Stimulated activated CD8-positive, alpha-beta memory T cell treated with anti-CD3 and anti-CD28 coated beads, Interleukin-4, amount 100 ng/mL, for 24 hours (primary cell): ENCODE results near the gene PCSK9.

Experiments used
- DNase-seq: peaks from one replicate; pipeline ENCODE4 v3.0.0-alpha.2; 2020; ENCODE audit warnings: low read depth

The PCSK9 gene

GRCh38 chr1:55039342-55040082, at the start of gene PCSK9:
TSS of gene PCSK9 (plus strand) at chr1:55039548. CDS start at chr1:55039838, 290 bp downstream.
- no peak for DNase-seq

DNA sequence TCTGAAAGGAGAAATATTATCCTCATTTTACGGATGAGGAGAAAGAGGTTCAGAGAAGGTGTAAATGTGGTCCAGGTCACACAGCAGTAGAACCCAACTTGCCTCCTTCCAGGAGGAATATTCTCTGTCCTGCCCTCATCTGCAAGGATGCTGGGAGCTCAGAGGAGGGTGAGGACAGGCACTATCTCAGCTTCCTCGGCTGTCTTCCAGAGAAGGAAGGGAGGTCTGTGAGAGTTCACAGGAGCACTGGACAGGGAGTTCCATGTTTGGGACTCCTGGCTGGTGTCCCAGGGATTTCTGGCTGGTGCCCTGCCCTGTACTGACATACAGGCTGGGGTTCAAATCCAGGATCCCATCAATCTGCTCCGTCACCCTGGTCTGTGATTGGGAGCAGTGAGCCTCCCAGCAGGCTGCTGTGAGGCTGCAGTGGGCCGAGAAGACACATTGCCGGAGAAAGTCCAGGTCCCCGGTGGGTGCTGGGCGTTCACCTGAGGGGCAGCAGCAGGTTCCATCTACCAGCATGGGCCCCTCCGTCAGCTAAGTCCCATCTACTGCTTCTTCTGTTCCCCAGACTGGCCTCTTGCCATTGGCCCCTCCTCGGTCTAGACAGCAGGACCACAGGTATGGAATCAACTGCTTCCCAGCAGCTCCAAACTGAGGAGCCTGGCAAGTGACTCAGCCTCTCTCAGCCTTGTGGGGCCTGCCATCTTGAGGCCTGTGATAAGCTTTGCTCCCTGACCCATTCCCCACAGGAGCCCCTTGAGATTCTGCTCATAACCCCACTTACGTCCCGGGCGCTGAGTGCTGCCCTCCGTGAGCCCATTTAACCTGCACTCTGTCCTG, 49.2 kb upstream of the PCSK9 start:
- no peak for DNase-seq

- no peak for DNase-seq
Observed at GRCh38 chr1:54990916-54991315, 48.4 kb upstream of the PCSK9 start.

GRCh38 chr1:54991939-54992338, 47.4 kb upstream of the PCSK9 start:
- no peak for DNase-seq

- DNase-seq: no peak
Observed at GRCh38 chr1:54993140-54993539, 46.2 kb upstream of the PCSK9 start.

DNA sequence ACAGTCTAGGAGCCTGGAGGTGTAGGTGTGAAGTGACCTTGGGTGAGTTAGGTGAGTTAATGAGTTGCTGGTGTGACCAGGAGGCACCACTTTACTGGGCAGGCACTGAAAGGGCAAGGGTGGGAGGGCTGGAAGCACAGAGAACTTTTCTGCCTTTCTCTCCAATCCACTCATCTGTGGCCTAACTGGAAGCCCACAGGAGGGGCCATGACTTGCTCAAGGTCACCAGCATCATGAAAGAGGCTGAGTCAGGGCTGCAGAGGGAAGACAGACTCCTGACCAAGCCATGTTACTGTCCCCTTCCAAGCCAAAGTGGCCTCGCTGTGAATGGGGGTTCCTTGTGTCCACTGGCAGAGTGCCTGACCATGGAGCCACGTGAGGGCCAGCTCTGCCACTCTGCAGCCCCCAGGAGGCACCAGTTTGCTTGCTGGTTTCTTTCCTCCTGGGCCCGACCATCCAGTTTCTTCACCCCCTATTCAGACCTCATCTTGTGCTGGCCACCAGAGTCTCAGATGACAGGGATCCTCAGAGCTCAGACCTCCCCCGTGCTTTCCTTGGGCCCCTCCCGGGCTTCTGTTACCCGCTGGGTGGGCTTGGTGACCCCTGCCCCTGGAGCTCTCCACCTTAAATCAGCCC, 44.9 kb upstream of the PCSK9 start:
- DNase-seq: no peak

DNA sequence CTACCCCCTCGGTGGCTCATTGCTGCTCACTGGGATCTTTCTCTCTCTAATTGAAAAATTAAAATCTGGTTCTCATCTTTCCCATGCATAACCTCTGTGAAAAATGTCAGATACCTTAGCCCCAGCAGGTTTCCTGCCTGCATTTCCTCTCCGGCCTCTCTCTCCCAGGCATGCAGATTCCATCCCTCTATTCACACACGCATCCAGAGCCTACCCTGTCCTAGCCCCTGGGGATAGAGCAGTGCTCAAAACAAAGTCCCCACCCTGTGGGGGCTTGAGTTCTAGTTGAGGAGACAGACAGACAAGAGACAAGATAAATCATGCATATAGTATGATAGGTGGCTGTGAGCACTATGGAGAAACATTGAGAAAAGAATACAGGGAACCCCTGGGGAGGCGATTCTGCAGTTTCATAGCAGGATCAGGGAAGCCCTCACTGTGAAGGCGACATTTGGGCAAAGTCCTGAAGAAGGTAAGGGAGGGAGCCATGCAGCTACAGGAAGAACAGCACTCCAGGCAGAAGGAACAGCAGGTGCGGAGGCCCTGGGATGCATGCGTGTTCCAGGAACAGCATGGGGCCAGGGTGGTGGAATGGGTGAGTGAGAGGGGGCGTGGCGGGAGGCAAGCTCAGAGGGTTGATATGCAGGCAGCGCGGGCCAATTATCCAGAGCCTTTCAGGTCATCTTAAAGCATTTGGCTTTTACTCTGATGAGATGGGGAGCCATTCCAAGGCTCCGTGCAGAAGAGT, 44.2 kb upstream of the PCSK9 start:
- DNase-seq: no peak

GRCh38 chr1:54995835-54996234, 43.5 kb upstream of the PCSK9 start:
- DNase-seq: no peak

- DNase-seq: peak; percentile 67
Observed at GRCh38 chr1:54996359-54996868, 42.9 kb upstream of the PCSK9 start.

- DNase-seq: no peak
Observed at GRCh38 chr1:54996869-54997710, 42.3 kb upstream of the PCSK9 start.

DNA sequence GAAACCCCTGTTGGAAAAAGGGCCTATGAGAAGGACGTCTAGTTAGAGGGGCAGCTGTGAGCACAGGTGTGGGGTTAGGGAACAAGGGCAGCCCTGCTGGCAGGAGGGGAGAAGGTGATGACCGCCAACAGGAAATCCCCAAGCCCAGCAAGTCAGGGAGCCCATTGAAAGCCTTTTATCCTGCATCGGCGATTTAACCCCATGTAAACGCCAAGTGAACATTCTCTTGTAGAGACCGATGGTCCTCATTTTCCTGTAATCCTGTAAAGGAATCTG, 41.7 kb upstream of the PCSK9 start:
- no peak for DNase-seq

- no peak for DNase-seq
Observed at GRCh38 chr1:54998100-54998499, 41.2 kb upstream of the PCSK9 start.

DNA sequence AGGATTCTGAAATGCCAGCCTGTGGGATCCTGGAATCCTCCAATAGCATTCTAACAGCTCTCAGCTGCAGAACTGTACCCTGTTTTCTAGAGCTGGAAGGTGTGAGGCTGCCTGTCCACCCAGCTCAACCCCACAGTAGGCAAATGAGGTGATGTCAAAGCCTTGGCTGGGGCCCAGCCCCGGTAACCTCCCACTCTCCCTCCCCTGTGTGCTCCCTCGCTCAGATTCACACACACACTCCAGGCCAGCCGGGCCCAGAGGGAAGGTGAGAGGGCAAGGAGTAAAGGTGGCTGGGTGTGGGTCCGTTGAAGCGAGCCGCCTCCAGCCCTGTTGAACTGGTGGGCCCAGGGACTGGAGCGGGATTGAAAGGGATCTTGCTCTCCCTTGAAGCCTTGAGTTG, 40.7 kb upstream of the PCSK9 start, which contains the start of gene BSND:
TSS of gene BSND (plus strand) at position 257 of the 400 bp plus-strand sequence. CDS start 254 bp downstream, outside the sequence.
- DNase-seq: no peak

DNA sequence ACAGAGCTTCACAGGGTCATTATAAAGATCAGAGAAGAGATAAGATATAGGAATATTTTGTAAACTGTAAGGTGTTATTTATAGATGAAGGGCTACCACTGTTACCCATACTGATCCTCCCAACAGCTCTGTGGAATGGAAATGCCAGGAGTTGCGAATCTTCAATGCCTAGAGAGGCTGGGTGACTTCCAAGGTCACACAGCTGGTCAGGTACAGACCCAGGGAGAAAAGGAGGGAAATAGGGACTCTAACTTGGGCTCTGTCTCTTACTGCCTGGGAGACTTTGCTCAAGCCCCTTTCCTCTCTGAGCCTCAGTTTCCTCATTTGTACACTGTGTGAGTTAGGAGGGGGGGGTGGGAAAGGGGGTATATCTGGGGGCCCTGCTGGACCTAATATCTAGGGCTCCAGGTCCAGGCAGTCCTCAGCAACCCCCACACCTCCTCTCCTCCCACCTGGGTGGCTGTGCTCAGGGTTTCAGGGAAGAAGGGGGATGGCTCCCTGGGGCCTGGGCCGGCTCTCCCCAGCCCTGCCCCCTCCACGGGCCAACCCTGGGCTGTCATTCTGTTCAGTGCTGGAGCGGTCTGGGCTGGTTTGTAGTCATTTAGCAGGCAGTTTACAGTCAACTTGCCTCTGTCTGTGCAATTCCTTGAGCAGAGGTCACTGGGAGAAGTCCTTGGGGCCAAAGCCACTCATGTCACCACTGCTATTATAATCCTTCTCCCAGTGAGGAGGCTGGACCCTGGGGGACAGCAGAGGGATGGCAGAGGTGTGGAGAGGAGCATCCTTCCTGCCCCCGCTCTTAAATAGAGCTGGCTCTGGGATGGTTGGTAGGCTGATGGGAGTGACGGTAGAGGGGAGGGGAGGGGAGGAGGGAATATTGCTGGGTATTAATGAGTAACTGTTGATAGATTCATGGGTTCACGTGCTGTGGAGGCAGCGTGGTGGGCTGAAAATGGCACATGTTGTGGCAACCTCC, 39.0 kb upstream of the PCSK9 start:
- DNase-seq: no peak

GRCh38 chr1:55001311-55001710, 38.0 kb upstream of the PCSK9 start:
- DNase-seq: no peak

DNA sequence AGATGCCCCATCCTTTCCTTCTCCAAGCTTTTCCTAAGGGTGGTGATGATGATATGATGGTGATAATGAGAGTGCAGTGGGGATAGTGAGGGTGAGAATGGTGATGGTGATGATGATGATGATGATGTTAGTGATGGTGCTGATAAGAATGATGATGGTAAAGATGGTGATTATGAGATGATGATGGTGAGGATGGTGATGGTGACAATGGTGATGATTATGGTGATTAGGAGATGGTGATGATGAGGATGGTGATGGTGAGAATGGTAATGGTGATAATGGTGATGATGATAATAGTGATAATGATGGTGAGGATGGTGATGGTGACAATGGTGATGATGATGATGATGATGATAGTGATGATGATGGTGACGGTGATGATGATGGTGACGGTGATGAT, 36.7 kb upstream of the PCSK9 start:
- DNase-seq: no peak

GRCh38 chr1:55005351-55006140, 33.8 kb upstream of the PCSK9 start:
- DNase-seq: no peak

DNA sequence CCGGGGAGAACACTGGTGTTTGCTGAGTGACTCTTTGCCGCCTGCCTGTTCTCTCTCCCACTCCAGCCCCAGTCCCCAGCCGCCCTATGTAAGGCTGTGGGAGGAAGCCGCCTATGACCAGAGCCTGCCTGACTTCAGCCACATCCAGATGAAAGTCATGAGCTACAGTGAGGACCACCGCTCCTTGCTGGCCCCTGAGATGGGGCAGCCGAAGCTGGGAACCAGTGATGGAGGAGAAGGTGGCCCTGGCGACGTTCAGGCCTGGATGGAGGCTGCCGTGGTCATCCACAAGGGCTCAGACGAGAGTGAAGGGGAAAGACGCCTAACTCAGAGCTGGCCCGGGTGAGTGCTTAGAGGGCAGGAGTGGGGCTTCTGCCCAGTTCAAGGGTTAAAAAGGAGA, 32.4 kb upstream of the PCSK9 start:
- DNase-seq: no peak

GRCh38 chr1:55007625-55008024, 31.7 kb upstream of the PCSK9 start:
- DNase-seq: no peak
